ENCODE data around the gene MYO9B. TPM values are rescaled to one million over a fixed set of nuclear protein-coding genes. Genes with fewer than 3 reads are reported as not detected.

The MYO9B gene
- polyA plus RNA-seq, 3 donors: 18.0 to 48.1 (median 45.6) TPM

GRCh38 chr19:17054746-17055145 is 20.8 kb upstream of the MYO9B start:
- no peak overlapping the region for H3K27ac ChIP-seq (ENCODE audit: low read depth, low read length)
- WGBS, 3 donors: 94 to 99% (median 99%) methylated on average over 5 of the region's 5 CpGs

GRCh38 chr19:17055636-17056035 is 19.9 kb upstream of the MYO9B start:
- no peak overlapping the region for H3K27ac ChIP-seq (ENCODE audit: low read depth, low read length)
- 84 to 95% (median 89%) methylated on average over 15 of the region's 15 CpGs for WGBS, 3 donors

- H3K27ac ChIP-seq (ENCODE audit: low read depth, low read length): no peak overlapping the region
- WGBS, 3 donors: 96 to 98% (median 97%) methylated on average over 8 of the region's 8 CpGs
Observed at GRCh38 chr19:17058236-17058635, 17.3 kb upstream of the MYO9B start.

- no peak overlapping the region for H3K27ac ChIP-seq (ENCODE audit: low read depth, low read length)
- WGBS, 3 donors: 67 to 96% (median 82%) methylated on average over 3 of the region's 3 CpGs
Observed at GRCh38 chr19:17060802-17061201, 14.8 kb upstream of the MYO9B start.

- no peak overlapping the region for H3K27ac ChIP-seq (ENCODE audit: low read depth, low read length)
- WGBS, 3 donors: 93 to 97% (median 97%) methylated on average over 3 of the region's 3 CpGs
Observed at GRCh38 chr19:17061205-17061604, 14.4 kb upstream of the MYO9B start.

- no peak overlapping the region for H3K27ac ChIP-seq (ENCODE audit: low read depth, low read length)
- 87 to 95% (median 87%) methylated on average over 7 of the region's 7 CpGs for WGBS, 3 donors
Observed at GRCh38 chr19:17061691-17062090, 13.9 kb upstream of the MYO9B start.

- no peak overlapping the region for H3K27ac ChIP-seq (ENCODE audit: low read depth, low read length)
- 75 to 92% (median 91%) methylated on average over 2 of the region's 2 CpGs for WGBS, 3 donors
Observed at GRCh38 chr19:17063428-17063827, 12.1 kb upstream of the MYO9B start.

GRCh38 chr19:17069193-17069592 is 6.4 kb upstream of the MYO9B start:
- H3K27ac ChIP-seq (ENCODE audit: low read depth, low read length): no peak overlapping the region
- WGBS, 3 donors: 78 to 85% (median 80%) methylated on average over 9 of the region's 9 CpGs

- no peak overlapping the region for H3K27ac ChIP-seq (ENCODE audit: low read depth, low read length)
- WGBS, 3 donors: 87 to 89% (median 87%) methylated on average over 12 of the region's 12 CpGs
Observed at GRCh38 chr19:17070421-17070820, 5.2 kb upstream of the MYO9B start.

- H3K27ac ChIP-seq (ENCODE audit: low read depth, low read length): no peak overlapping the region
- 89 to 95% (median 89%) methylated on average over 7 of the region's 7 CpGs for WGBS, 3 donors
Observed at GRCh38 chr19:17070912-17071311, 4.7 kb upstream of the MYO9B start.

- WGBS, 3 donors: 41 to 63% (median 61%) methylated on average over 18 of the region's 18 CpGs
- H3K27ac ChIP-seq (ENCODE audit: low read depth, low read length): no peak overlapping the region
Observed at GRCh38 chr19:17073869-17074633, 1.5 kb upstream of the MYO9B start.

- no peak overlapping the region for H3K27ac ChIP-seq (ENCODE audit: low read depth, low read length)
- 8 to 25% (median 24%) methylated on average over 11 of the region's 11 CpGs for WGBS, 3 donors
Observed at GRCh38 chr19:17074634-17075034, 943 bp upstream of the MYO9B start.

- no peak overlapping the region for H3K27ac ChIP-seq (ENCODE audit: low read depth, low read length)
- 1% methylated on average over 41 to 43 of the region's 43 CpGs for WGBS, 3 donors
Observed at GRCh38 chr19:17075864-17076542, 426 bp downstream of the MYO9B start.

GRCh38 chr19:17076543-17076991 is 990 bp downstream of the MYO9B start:
- 4 to 18% (median 6%) methylated on average over 12 of the region's 12 CpGs for WGBS, 3 donors
- no peak overlapping the region for H3K27ac ChIP-seq (ENCODE audit: low read depth, low read length)

- 86 to 87% (median 86%) methylated on average over 17 of the region's 17 CpGs for whole genome bisulfite sequencing, 3 donors
- no peak overlapping the region for H3K27ac ChIP-seq (ENCODE audit: low read depth, low read length)
Observed at GRCh38 chr19:17077447-17078028, 2.0 kb downstream of the MYO9B start.

- WGBS, 3 donors: 70 to 85% (median 74%) methylated on average over 19 of the region's 19 CpGs
- no peak overlapping the region for H3K27ac ChIP-seq (ENCODE audit: low read depth, low read length)
Observed at GRCh38 chr19:17078036-17078919, 2.7 kb downstream of the MYO9B start.

- peak overlapping the region; percentile 94 for H3K27ac ChIP-seq (ENCODE audit: low read depth, low read length)
- 69 to 83% (median 74%) methylated on average over 19 of the region's 19 CpGs for WGBS, 3 donors
Observed at GRCh38 chr19:17078920-17079709, 3.5 kb downstream of the MYO9B start.
